Neural progenitor cell (in vitro differentiated cells): ENCODE measurements around the gene COL8A2.

ENCODE experiments used
- EZH2 ChIP-seq: fragments of 200-600 bp; sonication (generic); IDR thresholded peaks from 2 replicates; pipeline ENCODE4 v1.6.1; 2017; ENCODE audit warnings: antibody characterized with exemption, mild to moderate bottlenecking, moderate library complexity
- TF ChIP-seq, protein P1 (sequence below): fragments of 200-600 bp; sonication (generic); IDR thresholded peaks from 2 replicates; pipeline ENCODE4 v1.5.1; 2017; ENCODE audit warnings: antibody characterized with exemption, mild to moderate bottlenecking

DNA sequence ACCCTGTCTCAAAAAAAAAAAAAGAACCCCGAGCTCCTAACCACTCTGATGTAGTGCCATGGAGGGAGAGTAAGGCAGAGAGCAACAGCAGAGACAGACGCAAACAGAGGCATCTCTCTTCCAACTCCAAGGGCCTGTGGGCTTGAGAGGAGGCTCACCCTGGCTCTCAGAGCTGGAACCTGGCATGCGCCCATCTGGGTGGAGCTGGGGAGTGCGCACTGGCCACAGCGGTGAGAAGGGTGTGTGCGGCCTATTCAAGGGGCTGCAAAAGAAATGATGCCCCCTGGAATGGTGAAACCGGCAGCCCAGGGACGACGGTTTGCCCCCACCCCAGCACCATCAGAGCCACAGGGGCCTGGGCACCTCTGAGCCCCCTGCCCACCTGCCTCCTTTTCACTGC, 17.6 kb downstream of the COL8A2 start:
- TF ChIP-seq, protein P1, sequence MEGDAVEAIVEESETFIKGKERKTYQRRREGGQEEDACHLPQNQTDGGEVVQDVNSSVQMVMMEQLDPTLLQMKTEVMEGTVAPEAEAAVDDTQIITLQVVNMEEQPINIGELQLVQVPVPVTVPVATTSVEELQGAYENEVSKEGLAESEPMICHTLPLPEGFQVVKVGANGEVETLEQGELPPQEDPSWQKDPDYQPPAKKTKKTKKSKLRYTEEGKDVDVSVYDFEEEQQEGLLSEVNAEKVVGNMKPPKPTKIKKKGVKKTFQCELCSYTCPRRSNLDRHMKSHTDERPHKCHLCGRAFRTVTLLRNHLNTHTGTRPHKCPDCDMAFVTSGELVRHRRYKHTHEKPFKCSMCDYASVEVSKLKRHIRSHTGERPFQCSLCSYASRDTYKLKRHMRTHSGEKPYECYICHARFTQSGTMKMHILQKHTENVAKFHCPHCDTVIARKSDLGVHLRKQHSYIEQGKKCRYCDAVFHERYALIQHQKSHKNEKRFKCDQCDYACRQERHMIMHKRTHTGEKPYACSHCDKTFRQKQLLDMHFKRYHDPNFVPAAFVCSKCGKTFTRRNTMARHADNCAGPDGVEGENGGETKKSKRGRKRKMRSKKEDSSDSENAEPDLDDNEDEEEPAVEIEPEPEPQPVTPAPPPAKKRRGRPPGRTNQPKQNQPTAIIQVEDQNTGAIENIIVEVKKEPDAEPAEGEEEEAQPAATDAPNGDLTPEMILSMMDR: no peak
- TF ChIP-seq EZH2: no peak
